GM18499 (cell line): Measurements from ENCODE around the gene FAM156B.
"Not testable (repeated sequence)": the region's sequence is repeated elsewhere in the genome, so short reads cannot be mapped to it uniquely, and the experiment has no call there.

ENCODE experiments used
- ATAC-seq: cut with Tn5 transposase; IDR thresholded peaks from one replicate; pipeline ENCODE4 v1.9.1; 2021; ENCODE audit warnings: moderate number of reproducible peaks; ENCODE audit not compliant: insufficient read depth, unreplicated experiment

The FAM156B gene

GRCh38 chrX:52914704-52915103 lies 17.6 kb downstream of the FAM156B start:
- not testable (repeated sequence) for ATAC-seq

GRCh38 chrX:52923781-52924241 lies 26.7 kb downstream of the FAM156B start:
- peak; percentile 43 for ATAC-seq

DNA sequence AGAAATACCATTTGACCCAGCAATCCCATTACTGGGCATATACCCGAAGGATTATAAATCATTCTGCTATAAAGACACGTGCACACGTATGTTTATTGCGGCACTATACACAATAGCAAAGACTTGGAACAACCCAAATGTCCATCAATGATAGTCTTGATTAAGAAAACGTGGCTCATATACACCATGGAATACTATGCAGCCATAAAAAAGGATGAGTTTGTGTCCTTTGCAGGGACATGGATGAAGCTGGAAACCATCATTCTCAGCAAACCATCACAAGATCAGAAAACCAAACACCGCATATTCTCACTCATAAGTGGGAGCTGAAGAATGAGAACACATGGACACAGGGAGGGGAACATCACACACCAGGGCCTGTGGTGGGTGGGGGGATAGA lies 33.1 kb downstream of the FAM156B start:
- not testable (repeated sequence) for ATAC-seq

- ATAC-seq: no peak
Observed at GRCh38 chrX:52933213-52933612, 36.1 kb downstream of the FAM156B start.

DNA sequence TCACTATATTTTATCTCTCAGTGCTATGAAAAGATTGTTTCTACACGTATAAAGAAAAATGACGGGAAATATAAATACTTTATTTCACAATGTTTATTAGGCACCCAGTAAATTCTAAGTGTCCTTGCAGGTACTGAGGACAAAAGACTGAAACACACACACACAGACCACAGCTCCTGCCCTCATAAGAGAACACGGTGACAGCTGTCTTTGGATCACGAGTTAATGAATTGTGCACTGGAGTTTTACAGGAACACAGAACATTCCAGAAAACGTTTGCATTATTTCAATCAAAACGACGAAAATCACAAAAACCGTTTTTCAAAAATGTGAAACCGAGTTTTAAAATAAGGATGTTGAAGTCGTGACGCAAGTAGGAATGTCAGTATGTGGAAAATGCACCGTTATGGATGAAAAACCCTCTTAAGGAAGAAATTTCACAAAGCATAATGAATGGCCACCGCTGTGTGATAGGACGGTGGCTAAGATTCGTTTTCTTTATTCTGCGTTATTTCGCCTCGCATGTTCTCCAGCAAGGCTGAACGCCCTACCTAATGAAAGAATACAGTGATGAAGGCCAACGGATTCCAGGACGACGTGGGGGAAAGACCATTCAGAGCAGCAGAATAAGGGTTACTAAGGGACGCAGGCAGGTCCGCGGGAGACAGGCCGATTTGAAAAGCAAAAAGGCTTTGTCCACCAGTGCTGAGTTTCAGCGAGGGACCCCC lies 37.0 kb downstream of the FAM156B start:
- ATAC-seq: no peak

GRCh38 chrX:52934704-52935469 lies 37.8 kb downstream of the FAM156B start:
- peak; percentile 92 for ATAC-seq

GRCh38 chrX:52935470-52935784 lies 38.3 kb downstream of the FAM156B start:
- ATAC-seq: not testable (repeated sequence)

GRCh38 chrX:52940704-52941103 lies 43.6 kb downstream of the FAM156B start:
- ATAC-seq: not testable (repeated sequence)

- ATAC-seq: not testable (repeated sequence)
Observed at GRCh38 chrX:52941728-52942127, 44.6 kb downstream of the FAM156B start.

- ATAC-seq: not testable (repeated sequence)
Observed at GRCh38 chrX:52945838-52946494, 48.8 kb downstream of the FAM156B start.

GRCh38 chrX:52947501-52947900 lies 50.4 kb downstream of the FAM156B start:
- not testable (repeated sequence) for ATAC-seq

GRCh38 chrX:52948265-52948664 lies 51.1 kb downstream of the FAM156B start:
- not testable (repeated sequence) for ATAC-seq

DNA sequence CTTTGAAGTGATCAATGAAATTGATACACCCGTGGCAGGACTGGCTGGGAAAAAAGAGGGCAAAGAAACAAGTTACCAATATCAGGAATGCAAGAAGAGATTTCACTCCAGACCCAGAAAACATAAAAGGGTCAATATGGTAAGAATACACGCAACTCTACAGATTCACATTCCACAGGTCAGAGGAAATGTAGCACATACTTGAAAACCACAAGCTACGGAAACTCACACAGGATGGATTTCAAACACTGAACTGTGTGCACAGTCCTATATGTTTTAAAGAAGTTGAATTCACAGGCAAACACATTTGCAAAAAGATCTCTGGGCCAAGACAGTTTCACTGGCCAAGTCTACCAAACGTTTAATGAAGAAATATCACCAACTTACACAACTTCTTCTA lies 52.2 kb downstream of the FAM156B start:
- not testable (repeated sequence) for ATAC-seq

- not testable (repeated sequence) for ATAC-seq
Observed at GRCh38 chrX:52949884-52950283, 52.8 kb downstream of the FAM156B start.
